Spleen (tissue), 11 donors: ENCODE results near the gene CSTPP1. TPM values are rescaled to one million over a fixed set of nuclear protein-coding genes. Genes with fewer than 3 reads are reported as not detected.
"Not testable (repeated sequence)": the region's sequence is repeated elsewhere in the genome, so short reads cannot be mapped to it uniquely, and the experiment has no call there.

Experiments
- DNase-seq: peaks from one replicate; pipeline ENCODE4 v3.0.0-alpha.2; 2020
- H3K27ac ChIP-seq, 8 donors: fragments of 200-600 bp; sonication (generic) in 7 of 8; 1 replicate in 4 of 8; 2 replicates in 4 of 8; pipeline versions ENCODE4 v1.5.0 to v1.8.0; 2016 to 2021; ENCODE audit warnings: inconsistent platforms in 4 of 8, mild to moderate bottlenecking in 4 of 8, moderate library complexity in 1 of 8
- H3K27me3 ChIP-seq, 7 donors: fragments of 200-600 bp; sonication (generic) in 6 of 7; replicated peaks in 1 of 7; 1 replicate in 4 of 7; 2 replicates in 3 of 7; pipeline versions ENCODE4 v1.5.0 to v1.8.0; 2016 to 2021; ENCODE audit warnings: inconsistent platforms in 3 of 7, mild to moderate bottlenecking in 1 of 7
- H3K36me3 ChIP-seq, 6 donors: fragments of 200-600 bp; sonication (generic) in 5 of 6; 1 replicate in 4 of 6; 2 replicates in 2 of 6; pipeline versions ENCODE4 v1.5.0 to v1.8.0; 2016 to 2021; ENCODE audit warnings: inconsistent platforms in 2 of 6
- H3K4me1 ChIP-seq, 6 donors: fragments of 200-600 bp; sonication (generic) in 5 of 6; 1 replicate in 3 of 6; 2 replicates in 3 of 6; pipeline versions ENCODE4 v1.5.0 to v1.8.0; 2016 to 2021; ENCODE audit warnings: inconsistent platforms in 3 of 6
- H3K4me3 ChIP-seq, 8 donors: fragments of 200-600 bp; sonication (generic) in 7 of 8; 1 replicate in 4 of 8; 2 replicates in 4 of 8; pipeline versions ENCODE4 v1.5.0 to v1.8.0; 2016 to 2021; ENCODE audit warnings: inconsistent platforms in 4 of 8, mild to moderate bottlenecking in 4 of 8, moderate library complexity in 2 of 8
- H3K9me3 ChIP-seq, 8 donors: fragments of 200-600 bp; sonication (generic) in 7 of 8; 1 replicate in 4 of 8; 2 replicates in 4 of 8; pipeline versions ENCODE4 v1.5.0 to v1.8.0; 2016 to 2021; ENCODE audit warnings: inconsistent platforms in 4 of 8
- CTCF ChIP-seq, 11 experiments: fragments of 200-600 bp in 7 of 11; fragments of 450-650 bp in 4 of 11; sonication (generic) in 4 of 11; IDR thresholded peaks in 8 of 11; conservative IDR thresholded peaks in 3 of 11; 1 replicate in 7 of 11; 2 replicates in 4 of 11; pipeline versions ENCODE4 v1.4.0 to v1.8.0; 2016 to 2021; ENCODE audit warnings: antibody characterized with exemption in 11 of 11, inconsistent platforms in 4 of 11, mild to moderate bottlenecking in 1 of 11
- POLR2A ChIP-seq, 3 donors: fragments of 450-650 bp; IDR thresholded peaks; one replicate each; pipeline ENCODE4 v1.5.1; 2017; ENCODE audit warnings: antibody characterized with exemption in 3 of 3, mild to moderate bottlenecking in 1 of 3
- POLR2AphosphoS5 ChIP-seq, 3 donors: sonication (generic); formaldehyde crosslinking; IDR thresholded peaks; one replicate each; pipeline ENCODE4 v1.5.1; 2017; ENCODE audit warnings: antibody characterized with exemption in 3 of 3
- WGBS, 5 donors: extraction: QIAGEN DNeasy Blood & Tissue Kit in 3 of 5; methylation state at CpG; one replicate each; pipeline versions ENCODE4 v1.1.5 to v1.1.7; 2013 to 2018; 5-methylcytosine and 5-hydroxymethylcytosine counted together
- intact Hi-C: fragments of 100-400 bp; cut with DNase I; formaldehyde crosslinking; loops from one replicate; pipeline ENCODE4 v1.15.0; 2023; ENCODE audit warnings: low total_unique reads
- polyA plus RNA-seq, 3 donors: library from polyadenylated mRNA; stranded (reverse); fragments of 200-250 nt; gene quantifications; one replicate each; pipeline ENCODE4 v1.2.1, GENCODE V29; 2013
- total RNA-seq, 7 donors: library from RNA; depleted of rRNA in 3 of 7; stranded (reverse); fragments of >200 nt in 3 of 7; fragmentation: NEBNext Ultra II Directional in 4 of 7; extraction: Animal tissue kit (Norgen Biotek cat#: 25700) in 4 of 7; gene quantifications; one replicate each; pipeline versions ENCODE4 v1.1.0 to v1.2.1, GENCODE V29; 2016 to 2021
- donor health status: healthy with polysubstance abuse.
- donor health status: DM: no; HTN: no; CAD: no; lungs with moderate emphysema.
- donor health status: DM: no; HTN: no; CAD: no.
- donor health status: Bipolar disorder and iron deficiency.
- donor health status: healthy.
- donor health status: DM: no; HTN: no; CAD: no.
- donor health status: DM: yes; HTN: yes; CAD: no.

CSTPP1 gene
- total and polyA plus RNA-seq, 10 donors, result 8.6 to 23.0 (median 14.4) TPM

- intact Hi-C loops, result no loop called here
- WGBS, 5 donors, result 89 to 94% (median 92%) methylated on average over 5 of the region's 5 CpGs
- H3K36me3 ChIP-seq, result peaks cover 0 to 6% (median 0%) of the 10 kb centered on the region in 6 donors
- no peak overlapping the region for H3K27ac ChIP-seq
- no peak overlapping the region for H3K4me3 ChIP-seq
- H3K4me1 ChIP-seq, result no peaks in the 10 kb centered on the region
- H3K9me3 ChIP-seq, result no peaks in the 10 kb centered on the region
- DNase-seq, result no peak
- H3K27me3 ChIP-seq, result no peaks in the 10 kb centered on the region
- TF ChIP-seq CTCF (IDR thresholded peaks at IDR 0.05 in 8 of 11, conservative IDR thresholded peaks at IDR 0.05 in 3 of 11) (no peak), POLR2AphosphoS5 (IDR thresholded peaks at IDR 0.05) (no peak), POLR2A (IDR thresholded peaks at IDR 0.05) (no peak)
These were observed 16.5 kb downstream of the CSTPP1 start for GRCh38 chr11:46953093-46953492.

GRCh38 chr11:46958777-46959176 is 22.2 kb downstream of the CSTPP1 start:
- no peaks in the 10 kb centered on the region for H3K27me3 ChIP-seq
- H3K9me3 ChIP-seq, result peaks cover 0 to 18% (median 12%) of the 10 kb centered on the region in 8 donors
- no peak overlapping the region for H3K4me3 ChIP-seq
- TF ChIP-seq POLR2AphosphoS5 (IDR thresholded peaks at IDR 0.05), result no peak
- no peak for TF ChIP-seq POLR2A (IDR thresholded peaks at IDR 0.05)
- TF ChIP-seq CTCF (IDR thresholded peaks at IDR 0.05 in 8 of 11, conservative IDR thresholded peaks at IDR 0.05 in 3 of 11), result no peak
- intact Hi-C loops, result no loop called here
- 94 to 100% (median 100%) methylated on average over 1 of the region's 1 CpG for WGBS, 5 donors
- H3K36me3 ChIP-seq, result peaks cover 0 to 22% (median 0%) of the 10 kb centered on the region in 6 donors
- H3K4me1 ChIP-seq, result no peaks in the 10 kb centered on the region
- DNase-seq, result no peak
- no peak overlapping the region for H3K27ac ChIP-seq

GRCh38 chr11:46961041-46961440 is 24.5 kb downstream of the CSTPP1 start:
- no peak overlapping the region for H3K27ac ChIP-seq
- no peak for TF ChIP-seq POLR2AphosphoS5 (IDR thresholded peaks at IDR 0.05)
- TF ChIP-seq CTCF (IDR thresholded peaks at IDR 0.05 in 8 of 11, conservative IDR thresholded peaks at IDR 0.05 in 3 of 11), result no peak
- no peak for TF ChIP-seq POLR2A (IDR thresholded peaks at IDR 0.05)
- no peaks in the 10 kb centered on the region for H3K27me3 ChIP-seq
- no peak for DNase-seq
- WGBS, 5 donors, result 90 to 98% (median 96%) methylated on average over 2 of the region's 2 CpGs
- H3K9me3 ChIP-seq, result peaks cover 0 to 18% (median 12%) of the 10 kb centered on the region in 8 donors
- H3K4me1 ChIP-seq, result no peaks in the 10 kb centered on the region
- intact Hi-C loops, result no loop called here
- no peak overlapping the region for H3K4me3 ChIP-seq
- H3K36me3 ChIP-seq, result peaks cover 0 to 22% (median 0%) of the 10 kb centered on the region in 6 donors

GRCh38 chr11:46961886-46962285 is 25.3 kb downstream of the CSTPP1 start:
- WGBS, 5 donors, result 69 to 89% (median 75%) methylated on average over 3 of the region's 3 CpGs
- intact Hi-C loops, result not testable (repeated sequence)

GRCh38 chr11:46963844-46964243 is 27.3 kb downstream of the CSTPP1 start:
- WGBS, 5 donors, result 94 to 97% (median 96%) methylated on average over 3 of the region's 3 CpGs
- TF ChIP-seq POLR2A (IDR thresholded peaks at IDR 0.05), result no peak
- TF ChIP-seq CTCF (IDR thresholded peaks at IDR 0.05 in 8 of 11, conservative IDR thresholded peaks at IDR 0.05 in 3 of 11), result no peak
- no peak for TF ChIP-seq POLR2AphosphoS5 (IDR thresholded peaks at IDR 0.05)
- DNase-seq, result no peak
- H3K4me1 ChIP-seq, result no peaks in the 10 kb centered on the region
- H3K36me3 ChIP-seq, result peaks cover 0 to 15% (median 0%) of the 10 kb centered on the region in 6 donors
- H3K27me3 ChIP-seq, result no peaks in the 10 kb centered on the region
- H3K9me3 ChIP-seq, result peaks cover 0 to 14% (median 8%) of the 10 kb centered on the region in 8 donors
- intact Hi-C loops, result no loop called here
- H3K4me3 ChIP-seq, result no peak overlapping the region
- no peak overlapping the region for H3K27ac ChIP-seq

More at GRCh38 chr11:46961886-46962285, 25.3 kb downstream of the CSTPP1 start:
- not testable (repeated sequence) for DNase-seq, H3K27me3 ChIP-seq, H3K4me3 ChIP-seq, H3K27ac ChIP-seq, H3K4me1 ChIP-seq
- Histone ChIP-seq H3K9me3 (peaks cover 0 to 18% (median 12%) of the 10 kb centered on the region in 8 donors), H3K36me3 (peaks cover 0 to 22% (median 0%) of the 10 kb centered on the region in 6 donors)
